IPS DF 6.9 (cell line): Measurements from ENCODE around the gene FBRSL1.
A peak's percentile ranks its signal among the peaks of the same experiment; 100 is the strongest.

Experiments
- DNase-seq: peaks from one replicate; pipeline ENCODE4 v3.0.0-alpha.2; 2013; ENCODE audit warnings: low read depth, low spot score
- H3K27ac ChIP-seq: one replicate; pipeline ENCODE4 v1.5.1; 2013; ENCODE audit warnings: low read length, control low read depth
- H3K27me3 ChIP-seq: 2 replicates; pipeline ENCODE4 v1.6.1; 2013; ENCODE audit warnings: mild to moderate bottlenecking, low read length; ENCODE audit not compliant: control insufficient read depth, insufficient read depth
- H3K36me3 ChIP-seq: 2 replicates; pipeline ENCODE4 v1.6.1; 2013; ENCODE audit warnings: low read length; ENCODE audit not compliant: control insufficient read depth, insufficient read depth
- H3K4me1 ChIP-seq: 2 replicates; pipeline ENCODE4 v1.6.1; 2013; ENCODE audit warnings: low read length; ENCODE audit not compliant: control insufficient read depth, insufficient read depth
- H3K4me3 ChIP-seq: 2 replicates; pipeline ENCODE4 v1.5.1; 2013; ENCODE audit warnings: mild to moderate bottlenecking, low read length
- H3K9me3 ChIP-seq: 2 replicates; pipeline ENCODE4 v1.6.1; 2013; ENCODE audit warnings: low read length, inconsistent platforms; ENCODE audit not compliant: control insufficient read depth, insufficient read depth
- WGBS: extraction: QIAGEN DNeasy Blood & Tissue Kit; methylation state at CpG from one replicate; pipeline ENCODE4 v1.1.7; 2013; ENCODE audit warnings: mixed read lengths, missing lambda C conversion rate; ENCODE audit not compliant: insufficient read length, insufficient coverage; 5-methylcytosine and 5-hydroxymethylcytosine counted together

The FBRSL1 gene

DNA sequence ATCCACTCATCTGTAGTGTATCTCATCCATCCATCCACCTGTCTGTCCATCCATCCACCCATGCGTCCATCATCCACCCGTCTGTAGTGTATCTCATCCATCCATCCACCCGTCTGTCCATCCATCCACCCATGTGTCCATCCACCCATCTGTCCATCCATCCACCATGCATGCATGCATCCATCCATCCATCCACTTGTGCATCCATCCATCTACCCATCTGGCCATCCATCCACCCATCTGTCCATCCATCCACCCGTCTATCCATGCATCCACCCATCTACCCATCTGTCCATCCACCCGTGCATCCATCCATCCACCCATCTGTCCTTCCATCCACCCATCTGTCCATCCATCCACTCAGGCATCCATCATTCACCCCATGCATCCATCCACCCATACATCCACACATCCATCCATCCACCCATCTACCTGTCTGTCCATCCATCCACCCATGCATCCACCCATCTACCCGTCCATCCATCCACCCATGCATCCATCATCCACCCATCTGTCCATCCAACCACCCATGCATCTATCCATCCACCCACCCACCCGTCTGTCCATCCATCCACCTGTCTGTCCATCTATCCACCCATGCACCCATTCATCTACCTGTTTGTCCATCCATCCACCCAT is 28.5 kb downstream of the FBRSL1 start:
- H3K36me3 ChIP-seq, result no peaks in the 10 kb centered on the region
- H3K4me3 ChIP-seq, result no peak overlapping the region
- no peaks in the 10 kb centered on the region for H3K4me1 ChIP-seq
- DNase-seq, result no peak
- H3K27me3 ChIP-seq, result no peaks in the 10 kb centered on the region
- no peak overlapping the region for H3K27ac ChIP-seq
- no CpG with 5 or more reads among the region's 7 CpGs for WGBS
- no peaks in the 10 kb centered on the region for H3K9me3 ChIP-seq

DNA sequence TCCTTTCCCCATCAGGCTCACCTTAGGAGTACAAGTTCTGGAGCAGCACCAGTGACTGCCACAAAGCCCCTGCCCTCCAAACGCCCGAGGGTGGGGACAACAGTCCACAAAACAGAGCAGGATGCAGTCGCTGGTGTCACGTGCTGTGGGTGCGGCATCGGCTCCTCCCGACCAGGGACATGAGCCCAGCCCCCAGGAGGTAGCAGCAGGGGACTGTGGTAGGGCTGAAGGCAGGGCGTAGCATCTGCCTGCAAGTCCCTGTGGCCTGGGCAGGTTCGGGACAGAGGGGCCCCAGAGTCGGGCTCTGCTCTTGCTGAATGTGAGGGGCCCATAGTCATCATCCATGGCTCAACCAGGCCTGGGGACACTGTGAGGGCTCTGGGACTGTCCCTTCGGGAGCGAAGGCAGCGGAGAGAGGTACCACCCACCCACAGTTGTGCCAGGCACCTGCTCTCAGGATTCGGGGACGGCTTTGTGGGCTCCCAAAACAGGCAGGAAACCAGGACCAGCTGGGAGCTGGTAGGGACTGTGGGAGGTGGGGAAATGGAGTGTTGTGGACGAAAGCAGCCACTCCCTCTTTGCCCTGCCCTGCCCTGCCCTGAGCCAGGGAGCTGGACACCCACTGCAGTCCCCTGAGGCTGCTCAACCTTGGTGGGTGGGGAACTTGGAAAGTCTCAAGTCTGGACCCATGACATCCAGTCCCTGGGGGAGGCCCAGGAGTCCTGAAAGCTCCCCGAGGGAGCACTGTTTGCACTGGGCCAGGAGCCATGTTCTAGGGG is 30.7 kb downstream of the FBRSL1 start:
- WGBS, result no CpG with 5 or more reads among the region's 17 CpGs
- H3K4me3 ChIP-seq, result no peak overlapping the region
- H3K27ac ChIP-seq, result no peak overlapping the region
- H3K4me1 ChIP-seq, result no peaks in the 10 kb centered on the region; the same call in 1 of the 2 replicates
- no peaks in the 10 kb centered on the region for H3K27me3 ChIP-seq
- no peak for DNase-seq
- no peaks in the 10 kb centered on the region for H3K9me3 ChIP-seq
- no peaks in the 10 kb centered on the region for H3K36me3 ChIP-seq

- Histone ChIP-seq H3K4me3 (no peak overlapping the region), H3K4me1 (peaks cover under 1% of the 10 kb centered on the region), H3K36me3 (no peaks in the 10 kb centered on the region), H3K9me3 (no peaks in the 10 kb centered on the region), H3K27ac (no peak overlapping the region), H3K27me3 (no peaks in the 10 kb centered on the region)
- DNase-seq, result no peak
- no CpG with 5 or more reads among the region's 15 CpGs for WGBS
Observed at GRCh38 chr12:132521200-132521580, 31.2 kb downstream of the FBRSL1 start.

- Histone ChIP-seq H3K27ac (no peak overlapping the region), H3K4me3 (no peak overlapping the region), H3K4me1 (peaks cover 2% of the 10 kb centered on the region), H3K27me3 (no peaks in the 10 kb centered on the region), H3K36me3 (no peaks in the 10 kb centered on the region), H3K9me3 (no peaks in the 10 kb centered on the region)
- WGBS, result no CpG with 5 or more reads among the region's 27 CpGs
- no peak for DNase-seq
Observed at GRCh38 chr12:132521712-132522292, 31.9 kb downstream of the FBRSL1 start.

GRCh38 chr12:132522592-132523380 is 32.8 kb downstream of the FBRSL1 start:
- Histone ChIP-seq H3K9me3 (no peaks in the 10 kb centered on the region), H3K4me3 (no peak overlapping the region), H3K27ac (no peak overlapping the region), H3K36me3 (no peaks in the 10 kb centered on the region), H3K27me3 (no peaks in the 10 kb centered on the region), H3K4me1 (peaks cover 2% of the 10 kb centered on the region)
- no peak for DNase-seq
- no CpG with 5 or more reads among the region's 25 CpGs for WGBS

DNA sequence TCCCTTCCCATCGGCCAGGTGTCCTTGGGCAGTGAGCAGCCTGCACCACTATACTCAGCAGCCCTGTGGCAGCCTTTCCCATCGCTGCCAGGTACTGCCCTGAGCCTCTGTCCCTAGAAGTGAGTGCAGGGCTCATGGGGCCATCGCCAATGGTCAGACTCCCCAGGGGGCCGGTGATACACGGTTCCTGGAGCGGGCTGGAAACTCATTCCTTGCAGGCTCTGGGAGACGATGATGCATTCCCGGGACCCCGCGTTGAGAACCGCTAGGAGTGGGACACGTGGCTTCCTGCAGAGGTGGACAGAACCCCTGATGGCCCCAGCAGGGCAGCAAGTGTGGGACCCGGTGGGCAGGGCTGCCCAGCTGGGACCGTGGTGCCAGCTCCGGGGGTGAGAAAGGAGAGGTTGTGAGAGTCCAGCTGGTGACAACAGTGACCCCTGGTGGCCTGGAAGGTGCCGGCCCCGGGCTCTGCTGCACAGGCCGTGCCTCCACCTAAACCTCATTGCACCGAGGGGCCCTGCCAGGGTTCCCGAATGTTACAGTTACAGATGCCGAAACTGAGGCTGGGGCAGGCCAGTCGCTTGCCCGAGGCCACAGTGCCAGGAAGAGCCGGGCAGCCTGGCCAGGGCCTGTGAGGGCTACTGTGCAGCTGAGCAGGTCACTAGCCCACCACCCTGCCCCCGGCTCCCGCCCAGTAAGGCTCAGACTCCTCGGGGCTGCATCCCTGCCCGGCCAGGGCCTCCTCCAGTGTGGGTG is 33.8 kb downstream of the FBRSL1 start:
- H3K27ac ChIP-seq, result no peak overlapping the region
- no peaks in the 10 kb centered on the region for H3K9me3 ChIP-seq
- no CpG with 5 or more reads among the region's 28 CpGs for WGBS
- peaks cover 2% of the 10 kb centered on the region for H3K4me1 ChIP-seq
- H3K36me3 ChIP-seq, result no peaks in the 10 kb centered on the region
- no peak overlapping the region for H3K4me3 ChIP-seq
- no peaks in the 10 kb centered on the region for H3K27me3 ChIP-seq
- peak; percentile 50 for DNase-seq

GRCh38 chr12:132524405-132524804 is 34.5 kb downstream of the FBRSL1 start:
- H3K36me3 ChIP-seq, result no peaks in the 10 kb centered on the region
- no peak for DNase-seq
- no peaks in the 10 kb centered on the region for H3K27me3 ChIP-seq
- peaks cover 2% of the 10 kb centered on the region for H3K4me1 ChIP-seq
- H3K4me3 ChIP-seq, result no peak overlapping the region
- no peaks in the 10 kb centered on the region for H3K9me3 ChIP-seq
- no peak overlapping the region for H3K27ac ChIP-seq
- whole genome bisulfite sequencing, result no CpG with 5 or more reads among the region's 16 CpGs

DNA sequence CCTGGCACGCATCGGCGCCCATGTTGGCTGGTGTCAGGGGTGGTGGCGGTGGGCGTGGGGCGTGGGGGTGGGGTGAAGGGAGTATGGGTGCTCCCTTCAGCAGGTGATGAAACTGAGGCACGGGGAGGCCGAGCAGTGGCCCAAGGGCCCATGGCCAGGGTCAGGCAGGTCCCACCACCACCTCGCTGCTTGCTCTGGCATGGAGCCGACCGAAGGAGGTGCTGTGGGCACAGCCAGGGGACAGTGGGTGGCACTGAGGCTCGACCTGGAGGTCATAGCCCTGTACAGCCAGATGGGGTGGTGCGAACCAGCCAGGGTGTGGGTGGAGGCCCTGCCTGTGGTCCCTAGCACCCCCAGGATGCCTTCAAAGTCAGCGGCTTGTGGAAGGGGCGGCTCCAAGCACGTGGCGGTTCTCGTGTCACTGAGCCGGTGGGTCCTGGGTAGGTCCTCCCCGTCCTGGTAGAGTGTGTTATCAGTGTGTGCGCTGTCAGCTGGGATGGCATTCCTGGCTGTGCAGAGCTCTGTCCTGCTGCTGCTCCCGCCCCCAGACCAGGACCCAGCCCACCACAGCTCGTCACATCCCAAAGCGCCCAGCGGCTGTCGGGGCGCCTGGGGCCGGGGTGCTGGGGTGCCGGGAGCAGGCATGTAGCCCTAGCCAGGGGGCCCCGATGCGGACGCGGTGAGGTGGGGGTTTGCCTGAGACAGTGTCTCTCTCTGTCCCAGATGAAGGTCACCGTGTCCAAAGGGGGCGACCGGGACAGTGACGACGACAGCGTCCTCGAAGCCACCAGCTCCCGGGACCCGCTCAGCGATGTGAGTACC is 35.3 kb downstream of the FBRSL1 start:
- peaks cover 2% of the 10 kb centered on the region for H3K4me1 ChIP-seq
- no peak overlapping the region for H3K4me3 ChIP-seq

GRCh38 chr12:132525833-132526455 is 36.0 kb downstream of the FBRSL1 start:
- H3K27me3 ChIP-seq, result no peaks in the 10 kb centered on the region
- WGBS, result no CpG with 5 or more reads among the region's 28 CpGs
- H3K27ac ChIP-seq, result no peak overlapping the region
- DNase-seq, result no peak
- no peak overlapping the region for H3K4me3 ChIP-seq
- H3K9me3 ChIP-seq, result no peaks in the 10 kb centered on the region
- no peaks in the 10 kb centered on the region; the same call in 1 of the 2 replicates for H3K36me3 ChIP-seq
- H3K4me1 ChIP-seq, result peaks cover 2% of the 10 kb centered on the region

More for the DNA sequence above, 35.3 kb downstream of the FBRSL1 start:
- DNase-seq, result no peak
- no peaks in the 10 kb centered on the region for H3K9me3 ChIP-seq
- WGBS, result no CpG with 5 or more reads among the region's 43 CpGs
- no peaks in the 10 kb centered on the region for H3K27me3 ChIP-seq
- H3K36me3 ChIP-seq, result no peaks in the 10 kb centered on the region
- H3K27ac ChIP-seq, result no peak overlapping the region
